GM12873 (cell line): Measurements from ENCODE around the gene HEMGN.

ENCODE experiments used
- TF ChIP-seq, protein P1 (sequence below): IDR thresholded peaks from 2 replicates; pipeline ENCODE4 v1.5.1; 2012; ENCODE audit warnings: low read depth, mild to moderate bottlenecking, moderate library complexity, low read length, control low read depth; ENCODE audit not compliant: insufficient read depth; ENCODE audit errors: missing control alignments

Gene HEMGN

DNA sequence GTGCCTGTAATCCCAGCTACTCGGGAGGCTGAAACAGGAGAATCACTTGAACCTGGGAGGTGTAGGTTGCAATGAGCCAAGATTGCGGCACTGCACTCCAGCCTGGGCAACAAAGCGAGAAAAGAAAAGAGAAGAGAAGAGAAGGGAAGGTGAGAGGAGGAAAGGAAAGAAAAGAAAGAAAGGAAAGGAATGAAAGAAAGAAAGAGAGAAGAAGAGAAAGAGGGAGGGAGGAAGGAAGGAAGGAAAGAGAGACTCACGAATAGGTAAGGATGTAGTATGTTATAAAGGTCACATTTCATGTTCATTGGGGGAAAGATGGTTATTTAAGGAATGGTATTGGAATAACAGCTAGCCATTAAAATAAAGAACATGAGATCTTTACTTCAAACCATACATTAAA lies 34.8 kb upstream of the HEMGN start:
- TF ChIP-seq, protein P1, sequence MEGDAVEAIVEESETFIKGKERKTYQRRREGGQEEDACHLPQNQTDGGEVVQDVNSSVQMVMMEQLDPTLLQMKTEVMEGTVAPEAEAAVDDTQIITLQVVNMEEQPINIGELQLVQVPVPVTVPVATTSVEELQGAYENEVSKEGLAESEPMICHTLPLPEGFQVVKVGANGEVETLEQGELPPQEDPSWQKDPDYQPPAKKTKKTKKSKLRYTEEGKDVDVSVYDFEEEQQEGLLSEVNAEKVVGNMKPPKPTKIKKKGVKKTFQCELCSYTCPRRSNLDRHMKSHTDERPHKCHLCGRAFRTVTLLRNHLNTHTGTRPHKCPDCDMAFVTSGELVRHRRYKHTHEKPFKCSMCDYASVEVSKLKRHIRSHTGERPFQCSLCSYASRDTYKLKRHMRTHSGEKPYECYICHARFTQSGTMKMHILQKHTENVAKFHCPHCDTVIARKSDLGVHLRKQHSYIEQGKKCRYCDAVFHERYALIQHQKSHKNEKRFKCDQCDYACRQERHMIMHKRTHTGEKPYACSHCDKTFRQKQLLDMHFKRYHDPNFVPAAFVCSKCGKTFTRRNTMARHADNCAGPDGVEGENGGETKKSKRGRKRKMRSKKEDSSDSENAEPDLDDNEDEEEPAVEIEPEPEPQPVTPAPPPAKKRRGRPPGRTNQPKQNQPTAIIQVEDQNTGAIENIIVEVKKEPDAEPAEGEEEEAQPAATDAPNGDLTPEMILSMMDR: no peak

DNA sequence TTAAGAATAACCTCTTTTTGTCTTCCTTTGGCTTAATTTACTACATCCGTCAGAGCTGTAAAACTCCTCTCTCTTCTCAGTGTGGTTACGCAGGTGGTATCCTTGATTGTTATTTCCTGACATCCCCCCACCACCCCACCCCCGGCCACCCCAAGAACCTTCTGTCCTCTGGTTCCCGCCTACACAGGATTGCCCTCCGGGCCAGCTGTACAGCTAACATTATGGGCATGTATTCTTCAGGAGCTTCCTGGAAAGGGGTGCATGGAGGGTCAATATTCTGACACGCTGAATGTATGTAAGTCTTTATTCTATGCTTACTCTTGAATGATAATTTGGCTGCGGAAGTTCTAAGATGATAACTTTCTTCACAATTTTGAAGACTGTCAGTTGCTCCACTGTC lies 32.2 kb upstream of the HEMGN start:
- TF ChIP-seq, protein P1: no peak

GRCh38 chr9:97969014-97969413 lies 31.0 kb upstream of the HEMGN start:
- TF ChIP-seq, protein P1: no peak

GRCh38 chr9:97966493-97966892 lies 28.5 kb upstream of the HEMGN start:
- TF ChIP-seq, protein P1: no peak

DNA sequence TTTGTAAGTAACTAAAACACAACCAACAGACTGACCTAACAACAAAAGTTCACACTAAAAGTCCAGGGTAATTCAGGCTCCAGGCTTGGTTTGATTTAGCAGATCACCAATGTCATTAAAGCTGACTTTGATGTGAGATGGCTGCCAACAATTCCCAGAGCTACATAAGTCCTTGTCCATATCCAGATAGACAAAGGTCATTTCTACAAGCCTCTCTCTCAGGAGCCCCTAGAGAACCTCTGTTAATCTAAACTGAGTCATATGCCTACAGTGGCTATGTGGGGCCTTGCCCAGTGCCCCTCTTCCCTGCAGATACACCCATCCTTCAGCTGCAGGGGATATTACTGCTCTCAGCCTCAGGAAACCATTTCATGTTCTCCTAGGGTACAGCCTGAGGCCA lies 26.9 kb upstream of the HEMGN start:
- TF ChIP-seq, protein P1: no peak

DNA sequence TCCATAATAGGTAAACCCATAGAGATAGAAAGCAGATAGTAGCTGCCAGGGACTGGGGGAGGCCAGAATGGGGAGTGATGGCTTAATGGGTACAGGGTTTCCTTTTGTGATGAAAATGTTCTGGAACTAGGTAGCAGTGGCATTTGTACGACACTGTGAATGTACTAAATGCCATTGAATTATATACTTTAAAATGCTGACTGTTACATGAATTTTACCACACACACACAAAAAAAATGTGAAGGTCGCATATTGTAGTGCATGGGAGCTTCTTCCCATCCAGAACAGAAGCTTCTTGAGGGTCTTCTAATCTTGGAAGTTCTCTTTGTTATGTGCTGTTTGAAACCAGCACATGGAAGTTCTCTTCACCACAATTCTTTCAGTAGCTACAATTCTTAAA lies 25.3 kb upstream of the HEMGN start:
- TF ChIP-seq, protein P1: no peak

DNA sequence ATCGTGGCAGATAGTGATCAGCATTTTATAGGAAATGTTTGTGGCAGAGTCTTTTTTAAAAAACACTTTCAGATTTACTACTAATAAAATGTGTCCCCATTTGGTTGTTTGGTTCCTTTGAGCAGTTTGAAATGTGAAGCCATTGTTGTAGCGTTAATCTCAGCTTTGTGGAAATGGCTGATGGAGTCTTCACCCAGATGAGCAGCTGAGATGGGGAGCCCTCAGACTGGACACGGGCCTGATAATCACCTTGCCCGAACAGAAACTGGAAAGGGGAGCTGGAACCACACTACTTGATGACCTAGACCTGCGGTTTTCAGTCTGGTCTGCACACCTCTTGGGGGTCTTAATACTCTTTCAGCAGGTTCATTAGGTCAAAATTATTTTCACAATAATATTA lies 24.6 kb upstream of the HEMGN start:
- TF ChIP-seq, protein P1: no peak
